DMS53 (cell line): ENCODE data around the gene PTPRJ.
"Not testable (repeated sequence)": the region's sequence is repeated elsewhere in the genome, so short reads cannot be mapped to it uniquely, and the experiment has no call there.

Experiments
- DNase-seq: peaks from one replicate; lab custom pipeline; 2025; lab: John Stamatoyannopoulos, UW

Gene PTPRJ

GRCh38 chr11:48018528-48019216, 38.3 kb downstream of the PTPRJ start:
- no peak for DNase-seq

- no peak for DNase-seq
These were observed 38.8 kb downstream of the PTPRJ start for GRCh38 chr11:48019217-48019584.

- no peak for DNase-seq
These were observed 39.2 kb downstream of the PTPRJ start for GRCh38 chr11:48019595-48019994.

- no peak for DNase-seq
These were observed 39.9 kb downstream of the PTPRJ start for GRCh38 chr11:48020092-48020755.

- not testable (repeated sequence) for DNase-seq
These were observed 41.0 kb downstream of the PTPRJ start for GRCh38 chr11:48021201-48021820.

GRCh38 chr11:48022445-48022844, 42.1 kb downstream of the PTPRJ start:
- DNase-seq, result no peak

GRCh38 chr11:48023608-48024007, 43.2 kb downstream of the PTPRJ start:
- not testable (repeated sequence) for DNase-seq

GRCh38 chr11:48024635-48025071, 44.3 kb downstream of the PTPRJ start:
- no peak for DNase-seq

GRCh38 chr11:48025293-48025983, 45.1 kb downstream of the PTPRJ start:
- no peak for DNase-seq

- DNase-seq, result no peak
These were observed 45.6 kb downstream of the PTPRJ start for GRCh38 chr11:48025984-48026340.

- no peak for DNase-seq
These were observed 48.7 kb downstream of the PTPRJ start for GRCh38 chr11:48028914-48029680.

- no peak for DNase-seq
These were observed 49.4 kb downstream of the PTPRJ start for GRCh38 chr11:48029681-48030290.

GRCh38 chr11:48031602-48032001, 51.2 kb downstream of the PTPRJ start:
- DNase-seq, result no peak

GRCh38 chr11:48032721-48033120, 52.4 kb downstream of the PTPRJ start:
- DNase-seq, result no peak

- DNase-seq, result no peak
These were observed 53.6 kb downstream of the PTPRJ start for GRCh38 chr11:48033918-48034341.

- DNase-seq, result no peak
These were observed 54.8 kb downstream of the PTPRJ start for GRCh38 chr11:48034926-48035871.

GRCh38 chr11:48036011-48036410, 55.7 kb downstream of the PTPRJ start:
- no peak for DNase-seq

- DNase-seq, result no peak
These were observed 56.1 kb downstream of the PTPRJ start for GRCh38 chr11:48036466-48036865.

GRCh38 chr11:48037709-48038468, 57.5 kb downstream of the PTPRJ start:
- DNase-seq, result no peak
